SU-DHL-6 (cell line): ENCODE data around the gene ELMOD3.
"Not testable (repeated sequence)": the region's sequence is repeated elsewhere in the genome, so short reads cannot be mapped to it uniquely, and the experiment has no call there.

Source experiments
- H2AFZ ChIP-seq: fragments of 200-600 bp; sonication (generic); 2 replicates; pipeline ENCODE4 v1.6.1; 2014; ENCODE audit warnings: low read depth, mild to moderate bottlenecking, moderate library complexity, mixed read lengths, antibody characterized with exemption, low read length; ENCODE audit not compliant: severe bottlenecking
- H3F3A ChIP-seq: fragments of 200-600 bp; shearing (Covaris generic); 2 replicates; pipeline ENCODE4 v1.6.0; 2016; ENCODE audit warnings: antibody characterized with exemption, mild to moderate bottlenecking; ENCODE audit not compliant: insufficient read depth
- H3K27ac ChIP-seq: fragments of 200-600 bp; sonication (generic); 2 replicates; pipeline ENCODE4 v1.5.1; 2016; ENCODE audit warnings: low read depth, mild to moderate bottlenecking, low read length, moderate library complexity, mixed read lengths
- H3K27me3 ChIP-seq: fragments of 200-600 bp; sonication (generic), shearing (Covaris generic); 2 replicates; pipeline ENCODE4 v1.6.0; 2014; ENCODE audit warnings: mild to moderate bottlenecking, low read length
- H3K36me3 ChIP-seq: fragments of 200-600 bp; sonication (generic); 2 replicates; pipeline ENCODE4 v1.6.1; 2014; ENCODE audit warnings: mild to moderate bottlenecking, low read length, mixed read lengths
- H3K4me2 ChIP-seq: fragments of 300-600, 200-600 bp; shearing (Covaris generic), sonication (generic); 2 replicates; pipeline ENCODE4 v1.6.0; 2014; ENCODE audit warnings: low read length, low read depth, mild to moderate bottlenecking; ENCODE audit not compliant: poor library complexity, severe bottlenecking
- H3K4me3 ChIP-seq: fragments of 200-600 bp; sonication (generic); 2 replicates; pipeline ENCODE4 v1.5.1; 2014; ENCODE audit warnings: antibody characterized with exemption, low read length, mild to moderate bottlenecking, mixed read lengths; ENCODE audit not compliant: insufficient read depth, poor library complexity, severe bottlenecking
- H3K79me2 ChIP-seq: fragments of 200-600 bp; sonication (generic); 2 replicates; pipeline ENCODE4 v1.6.1; 2014; ENCODE audit warnings: mild to moderate bottlenecking, low read length, moderate library complexity; ENCODE audit not compliant: insufficient read depth
- H3K9ac ChIP-seq: fragments of 200-600 bp; sonication (generic); 2 replicates; pipeline ENCODE4 v1.7.0; 2014; ENCODE audit warnings: mild to moderate bottlenecking, low read length
- H3K9me2 ChIP-seq: fragments of 200-600 bp; sonication (generic); replicated peaks from 2 replicates; pipeline ENCODE4 v1.6.1; 2014; ENCODE audit warnings: low read length; ENCODE audit not compliant: insufficient read depth
- H3K9me3 ChIP-seq: fragments of 200-600 bp; sonication (generic); 2 replicates; pipeline ENCODE4 v1.6.1; 2014; ENCODE audit warnings: low read length, mixed read lengths; ENCODE audit not compliant: insufficient read depth
- H4K20me1 ChIP-seq: fragments of 200-600 bp; sonication (generic); 2 replicates; pipeline ENCODE4 v1.6.1; 2014; ENCODE audit warnings: low read depth, mild to moderate bottlenecking, antibody characterized with exemption, low read length, moderate library complexity, mixed read lengths
- CTCF ChIP-seq: fragments of 200-600 bp; sonication (generic); IDR thresholded peaks from one replicate; pipeline ENCODE4 v1.5.1; 2017; ENCODE audit warnings: antibody characterized with exemption, mild to moderate bottlenecking, low read length, moderate library complexity; ENCODE audit not compliant: insufficient read depth, poor library complexity, severe bottlenecking
- EZH2phosphoT487 ChIP-seq: fragments of 200-600 bp; sonication (generic), shearing (Covaris generic); conservative IDR thresholded peaks from 2 replicates; pipeline ENCODE4 v1.6.1; 2018; ENCODE audit warnings: mild to moderate bottlenecking, antibody characterized with exemption, low read length, moderate library complexity, mixed read lengths

The ELMOD3 gene

DNA sequence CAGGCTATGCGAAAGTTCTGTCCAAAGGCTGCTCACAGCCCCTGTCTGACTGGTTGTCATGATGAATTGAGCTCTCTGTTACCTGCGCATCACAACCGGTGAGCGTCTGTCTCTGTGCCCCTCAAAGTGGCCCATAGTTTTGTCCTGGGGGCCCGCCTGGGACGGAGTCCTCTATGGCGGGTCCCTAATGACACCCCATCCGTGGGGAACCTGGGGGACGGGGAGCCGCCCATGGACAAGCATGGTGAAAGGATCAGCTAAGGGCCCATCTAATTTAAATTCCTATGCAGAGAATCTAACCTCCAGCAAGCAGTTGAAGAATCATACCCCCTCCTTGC lies 473 bp downstream of the ELMOD3 start:
- no peaks in the 10 kb centered on the region for H4K20me1 ChIP-seq
- no peaks in the 10 kb centered on the region for H3K9me2 ChIP-seq
- H3K27me3 ChIP-seq, result no peaks in the 10 kb centered on the region
- no peaks in the 10 kb centered on the region for H3K9me3 ChIP-seq
- peak overlapping the region; percentile 83 for H3K4me3 ChIP-seq
- no peaks in the 10 kb centered on the region for H3K36me3 ChIP-seq
- peak overlapping the region; percentile 78 for H3K9ac ChIP-seq
- peaks cover 18% of the 10 kb centered on the region for H3K79me2 ChIP-seq
- peak overlapping the region; percentile 15; the same call in 1 of the 2 replicates for H3K27ac ChIP-seq
- H3F3A ChIP-seq, result no peaks in the 10 kb centered on the region; the same call in 1 of the 2 replicates
- H2AFZ ChIP-seq, result peak overlapping the region; percentile 79
- H3K4me2 ChIP-seq, result peak overlapping the region; percentile 80
- TF ChIP-seq CTCF, result no peak
- TF ChIP-seq EZH2phosphoT487, result no peak

DNA sequence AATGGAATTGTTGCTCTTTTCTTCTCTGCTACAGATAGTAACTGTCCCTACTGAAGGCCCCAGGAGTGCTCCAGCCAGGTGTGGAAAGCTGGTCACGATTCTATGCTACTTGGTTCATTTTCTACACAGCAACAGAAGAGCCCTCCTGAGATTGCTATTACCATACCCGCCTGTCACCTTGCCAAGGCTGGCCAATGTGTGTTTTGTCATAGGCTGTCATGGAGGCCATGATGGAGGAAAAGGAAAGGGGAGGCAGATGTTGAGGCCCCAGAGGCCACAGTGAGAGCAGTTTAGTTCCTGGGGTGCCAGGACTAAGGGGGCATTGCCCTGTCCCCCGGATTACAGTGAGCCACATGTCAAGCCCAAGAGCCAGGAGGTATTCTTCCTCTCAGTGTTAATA lies 952 bp downstream of the ELMOD3 start:
- no peak overlapping the region for H2AFZ ChIP-seq
- no peak for TF ChIP-seq EZH2phosphoT487
- no peak for TF ChIP-seq CTCF
- H3K9me3 ChIP-seq, result no peaks in the 10 kb centered on the region
- no peaks in the 10 kb centered on the region; the same call in 1 of the 2 replicates for H3F3A ChIP-seq
- no peaks in the 10 kb centered on the region for H4K20me1 ChIP-seq
- peak overlapping the region; percentile 83 for H3K4me3 ChIP-seq
- H3K9me2 ChIP-seq, result no peaks in the 10 kb centered on the region
- peak overlapping the region; percentile 78 for H3K9ac ChIP-seq
- peaks cover 18% of the 10 kb centered on the region for H3K79me2 ChIP-seq
- H3K36me3 ChIP-seq, result no peaks in the 10 kb centered on the region
- H3K4me2 ChIP-seq, result peak overlapping the region; percentile 80
- H3K27me3 ChIP-seq, result no peaks in the 10 kb centered on the region
- no peak overlapping the region for H3K27ac ChIP-seq

DNA sequence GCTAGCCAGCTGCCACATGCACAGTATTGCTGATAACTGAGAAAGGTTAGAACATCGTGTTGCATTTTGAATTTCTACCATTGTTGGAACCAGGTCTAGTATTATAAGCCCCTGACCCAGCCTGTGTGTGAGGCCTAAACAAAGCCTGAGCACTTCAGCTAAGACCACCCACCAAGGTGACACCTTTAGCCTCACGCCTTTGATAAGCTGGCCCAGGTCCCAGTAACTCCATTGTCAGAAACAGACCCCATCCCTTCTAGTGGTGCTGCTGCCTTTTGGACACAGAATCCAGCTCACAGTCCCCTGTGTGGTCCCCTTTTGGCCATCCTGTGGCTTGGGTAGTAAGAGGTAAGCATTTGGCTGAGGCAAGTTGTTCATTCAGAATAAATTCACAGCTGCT lies 1.6 kb downstream of the ELMOD3 start:
- no peaks in the 10 kb centered on the region for H3K36me3 ChIP-seq
- no peaks in the 10 kb centered on the region; the same call in 1 of the 2 replicates for H3F3A ChIP-seq
- no peak overlapping the region for H3K4me3 ChIP-seq
- H3K27me3 ChIP-seq, result no peaks in the 10 kb centered on the region
- TF ChIP-seq EZH2phosphoT487 (no peak), CTCF (no peak)
- no peak overlapping the region for H3K27ac ChIP-seq
- no peaks in the 10 kb centered on the region for H3K9me2 ChIP-seq
- no peaks in the 10 kb centered on the region for H4K20me1 ChIP-seq
- no peak overlapping the region for H2AFZ ChIP-seq
- H3K79me2 ChIP-seq, result peaks cover 18% of the 10 kb centered on the region
- H3K9ac ChIP-seq, result no peak overlapping the region
- H3K9me3 ChIP-seq, result no peaks in the 10 kb centered on the region
- no peak overlapping the region for H3K4me2 ChIP-seq

GRCh38 chr2:85357736-85358135 lies 3.2 kb downstream of the ELMOD3 start:
- Histone ChIP-seq H3K9ac (no peak overlapping the region), H3K27ac (no peak overlapping the region), H3K36me3 (peaks cover 2% of the 10 kb centered on the region; the same call in 1 of the 2 replicates), H3F3A (no peaks in the 10 kb centered on the region; the same call in 1 of the 2 replicates), H3K9me2 (no peaks in the 10 kb centered on the region), H3K4me2 (no peak overlapping the region), H4K20me1 (no peaks in the 10 kb centered on the region), H3K9me3 (no peaks in the 10 kb centered on the region), H2AFZ (no peak overlapping the region), H3K4me3 (no peak overlapping the region), H3K79me2 (peaks cover 15% of the 10 kb centered on the region), H3K27me3 (no peaks in the 10 kb centered on the region)
- TF ChIP-seq CTCF (no peak), EZH2phosphoT487 (no peak)

GRCh38 chr2:85362653-85363387 lies 8.3 kb downstream of the ELMOD3 start:
- H3K9me3 ChIP-seq, H3F3A ChIP-seq, H2AFZ ChIP-seq, H3K4me2 ChIP-seq, H3K36me3 ChIP-seq, H3K27me3 ChIP-seq, H3K9ac ChIP-seq, H3K27ac ChIP-seq, H4K20me1 ChIP-seq, H3K79me2 ChIP-seq, H3K4me3 ChIP-seq, H3K9me2 ChIP-seq: not testable (repeated sequence)
